Measurements from ENCODE around the gene STX18.
"Not testable (repeated sequence)": the region's sequence is repeated elsewhere in the genome, so short reads cannot be mapped to it uniquely, and the experiment has no call there.

STX18 gene

GRCh38 chr4:4568806-4569427 is 27.1 kb upstream of the STX18 start:
- no peak for TF ChIP-seq CTCF (IDR thresholded peaks at IDR 0.05; ENCODE audit: insufficient read depth, missing control alignments)
- no peak for DNase-seq (ENCODE audit: insufficient read length, low spot score)
- no peak for FAIRE-seq

- DNase-seq (ENCODE audit: insufficient read length, low spot score); FAIRE-seq: not testable (repeated sequence)
Measured at GRCh38 chr4:4566359-4566758, 24.5 kb upstream of the STX18 start.

GRCh38 chr4:4564522-4564921 is 22.7 kb upstream of the STX18 start:
- no peak for TF ChIP-seq CTCF (IDR thresholded peaks at IDR 0.05; ENCODE audit: insufficient read depth, missing control alignments)
- FAIRE-seq (no peak), DNase-seq (ENCODE audit: insufficient read length, low spot score) (no peak)

GRCh38 chr4:4560642-4561041 is 18.8 kb upstream of the STX18 start:
- FAIRE-seq (no peak), DNase-seq (ENCODE audit: insufficient read length, low spot score) (no peak)
- TF ChIP-seq CTCF (IDR thresholded peaks at IDR 0.05; ENCODE audit: insufficient read depth, missing control alignments): no peak

GRCh38 chr4:4560136-4560535 is 18.3 kb upstream of the STX18 start:
- no peak for DNase-seq (ENCODE audit: insufficient read length, low spot score)
- no peak for FAIRE-seq
- TF ChIP-seq CTCF (IDR thresholded peaks at IDR 0.05; ENCODE audit: insufficient read depth, missing control alignments): no peak

GRCh38 chr4:4559596-4559995 is 17.7 kb upstream of the STX18 start:
- FAIRE-seq (no peak), DNase-seq (ENCODE audit: insufficient read length, low spot score) (no peak)
- TF ChIP-seq CTCF (IDR thresholded peaks at IDR 0.05; ENCODE audit: insufficient read depth, missing control alignments): no peak

GRCh38 chr4:4558881-4559280 is 17.0 kb upstream of the STX18 start:
- DNase-seq (ENCODE audit: insufficient read length, low spot score): no peak
- FAIRE-seq: no peak
- no peak for TF ChIP-seq CTCF (IDR thresholded peaks at IDR 0.05; ENCODE audit: insufficient read depth, missing control alignments)

- FAIRE-seq: no peak
- no peak for DNase-seq (ENCODE audit: insufficient read length, low spot score)
- no peak for TF ChIP-seq CTCF (IDR thresholded peaks at IDR 0.05; ENCODE audit: insufficient read depth, missing control alignments)
Measured at GRCh38 chr4:4555916-4556315, 14.1 kb upstream of the STX18 start.

All from D721Med (cell line).